Activated CD8-positive, alpha-beta memory T cell treated with anti-CD3 and anti-CD28 coated beads, Interleukin-2, amount 50 U/mL, for 24 hours (primary cell): ENCODE results near the gene TOP3B.

ENCODE experiments used
- DNase-seq: peaks from one replicate; pipeline ENCODE4 v3.0.0-alpha.2; 2020; ENCODE audit errors: extremely low read depth

TOP3B gene

DNA sequence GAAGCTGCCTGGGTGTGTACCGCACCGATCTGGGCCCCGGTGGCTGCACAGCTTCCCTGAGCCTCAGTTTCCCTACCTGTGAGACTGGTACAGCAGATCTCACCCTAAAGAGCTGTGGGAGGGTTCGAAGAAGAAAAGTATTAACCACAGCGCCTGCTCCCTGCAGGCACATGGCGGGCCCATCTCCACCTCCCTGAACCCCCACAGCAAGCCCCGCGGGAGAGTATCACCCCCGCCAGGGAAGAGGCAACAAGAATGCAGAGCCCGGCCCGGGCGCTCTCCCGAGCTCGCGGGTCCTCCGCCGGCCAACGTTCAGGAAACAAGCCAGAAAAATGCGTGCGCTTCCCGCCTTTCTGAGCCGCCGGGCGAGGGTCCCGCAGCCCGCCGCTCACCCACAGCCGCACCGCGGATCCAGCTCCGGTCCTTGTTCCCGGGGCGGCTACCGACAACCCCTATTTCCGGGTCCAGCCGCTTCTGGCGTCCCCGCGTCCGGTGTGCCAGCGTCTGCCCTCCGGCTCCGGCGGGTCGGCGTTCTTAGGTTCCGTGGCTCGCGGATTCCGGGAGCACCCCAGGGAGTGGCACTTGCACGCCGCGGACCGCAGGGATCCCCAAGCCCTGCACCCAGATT is at the start of gene TOP3B:
TSS of gene TOP3B (minus strand) at position 450 of the 628 bp plus-strand sequence. CDS start 7,078 bp downstream, outside the sequence.
- DNase-seq = peak; percentile 59

GRCh38 chr22:22031183-22031945 is 48.8 kb upstream of the TOP3B start:
- DNase-seq = no peak

GRCh38 chr22:22030493-22031182 is 48.1 kb upstream of the TOP3B start:
- no peak for DNase-seq

GRCh38 chr22:22027955-22028354 is 45.4 kb upstream of the TOP3B start:
- DNase-seq = no peak

DNA sequence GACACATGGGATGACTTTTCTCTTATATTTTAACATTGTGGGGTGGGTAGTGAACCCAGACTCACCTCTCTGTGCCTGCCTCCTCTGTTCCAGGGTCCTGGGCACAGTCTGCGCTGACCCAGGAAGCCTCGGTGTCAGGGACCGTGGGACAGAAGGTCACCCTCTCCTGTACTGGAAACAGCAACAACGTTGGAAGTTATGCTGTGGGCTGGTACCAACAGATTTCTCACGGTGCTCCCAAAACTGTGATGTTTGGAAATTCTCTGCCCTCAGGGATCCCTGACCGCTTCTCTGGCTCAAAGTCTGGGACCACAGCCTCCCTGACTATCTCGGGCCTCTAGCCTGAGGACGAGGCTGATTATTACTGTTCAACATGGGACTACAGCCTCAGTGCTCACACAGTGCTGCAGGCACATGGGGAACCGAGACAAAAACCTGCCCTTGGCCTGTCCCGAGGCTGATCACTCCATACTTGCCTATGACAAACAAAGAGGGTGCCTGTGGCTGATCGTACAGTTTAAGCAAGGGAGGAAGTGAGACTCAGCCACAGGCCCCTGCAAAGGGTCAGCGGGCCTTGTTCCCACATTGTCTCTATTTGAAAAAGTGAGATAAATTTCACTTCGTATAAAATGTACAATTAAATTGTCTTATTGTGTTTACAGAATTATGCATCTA is 43.7 kb upstream of the TOP3B start:
- no peak for DNase-seq

DNA sequence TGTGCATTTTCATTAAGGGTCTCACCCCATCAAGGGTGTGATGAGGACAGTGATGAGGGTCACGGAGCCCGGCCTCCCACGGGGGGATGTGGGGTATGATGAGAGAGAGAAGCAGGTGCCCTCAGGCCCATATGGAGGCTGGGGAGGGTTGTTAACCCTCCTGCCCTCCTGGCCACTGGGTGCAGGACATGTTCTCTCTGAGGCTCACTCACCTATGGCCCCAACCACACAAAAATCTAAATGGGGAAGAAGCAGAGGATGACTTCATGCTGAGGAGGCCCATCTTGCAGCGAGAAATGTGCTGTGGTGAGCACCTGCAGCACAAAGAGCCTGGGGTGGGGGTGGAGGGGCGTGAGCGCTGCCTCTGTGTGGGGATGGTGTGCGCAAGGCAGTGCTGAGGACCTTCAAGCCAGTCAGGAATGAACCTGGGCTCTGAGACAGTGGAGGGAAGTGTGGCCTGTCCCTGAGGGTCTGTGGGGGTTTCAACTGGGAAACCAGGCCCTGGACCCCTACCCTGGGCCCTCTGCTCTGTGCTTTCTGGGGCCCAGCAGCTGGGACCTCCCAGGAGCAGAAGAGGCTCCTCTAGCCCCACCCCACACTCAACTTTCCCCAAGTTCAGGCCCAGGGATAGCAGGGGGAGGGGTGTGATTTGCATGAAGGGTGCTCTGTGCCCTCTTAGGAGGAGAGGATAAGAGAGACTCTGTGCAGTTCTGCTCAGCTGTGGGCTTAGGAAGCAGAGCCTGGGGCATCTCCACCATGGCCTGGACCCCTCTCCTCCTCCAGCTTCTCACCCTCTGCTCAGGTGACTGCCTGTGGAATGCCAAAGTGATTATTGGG is 43.0 kb upstream of the TOP3B start:
- DNase-seq = no peak

DNA sequence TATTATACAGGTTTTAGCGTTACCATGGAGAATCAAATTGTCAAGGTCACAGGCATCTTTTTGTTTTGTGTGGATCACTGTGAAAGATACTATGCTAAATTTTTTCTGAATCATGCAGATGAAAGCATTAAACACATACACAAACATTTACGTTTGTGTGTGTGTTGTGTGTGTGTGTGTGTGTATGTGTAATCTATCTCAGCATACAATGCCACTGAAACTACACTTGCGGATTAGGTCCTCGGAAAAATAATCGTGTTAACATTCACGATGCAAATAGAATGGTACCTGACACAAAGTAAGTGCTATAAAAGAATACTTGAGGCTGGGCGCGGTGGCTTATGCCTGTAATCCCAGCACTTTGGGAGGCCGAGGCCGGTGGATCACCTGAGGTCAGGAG is 41.9 kb upstream of the TOP3B start:
- DNase-seq = no peak

DNA sequence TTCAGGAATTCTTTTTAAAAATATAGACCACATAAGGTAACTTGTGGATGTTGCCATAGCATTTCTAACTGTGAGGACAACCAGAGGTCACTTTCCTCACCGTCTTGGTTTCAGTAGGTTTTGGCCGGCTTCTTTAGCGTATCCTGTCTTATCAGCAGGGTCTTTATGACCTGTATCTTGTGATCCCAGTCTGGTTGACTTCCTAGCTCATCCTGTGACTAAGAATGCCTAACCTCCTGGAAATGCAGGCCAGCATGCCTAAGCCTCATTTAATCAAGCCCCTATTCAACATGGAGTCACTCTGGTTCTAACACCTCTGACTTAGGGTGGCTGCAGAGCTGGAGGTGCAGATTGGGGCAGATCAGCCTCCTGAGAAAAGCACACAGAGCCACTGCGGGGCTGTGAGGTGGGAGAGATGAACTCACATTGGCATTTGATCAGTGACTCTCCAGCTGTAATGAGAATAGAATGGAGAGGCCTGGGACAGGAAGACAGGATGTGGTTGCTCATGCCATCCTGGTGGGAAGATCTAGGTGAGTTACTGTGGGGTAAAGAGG is 41.1 kb upstream of the TOP3B start:
- DNase-seq = no peak

- DNase-seq = no peak
These were observed 40.5 kb upstream of the TOP3B start for GRCh38 chr22:22022947-22023534.

- no peak for DNase-seq
These were observed 39.8 kb upstream of the TOP3B start for GRCh38 chr22:22022255-22022840.

GRCh38 chr22:22021162-22021750 is 38.7 kb upstream of the TOP3B start:
- no peak for DNase-seq

GRCh38 chr22:22020425-22020852 is 37.9 kb upstream of the TOP3B start:
- DNase-seq = no peak

DNA sequence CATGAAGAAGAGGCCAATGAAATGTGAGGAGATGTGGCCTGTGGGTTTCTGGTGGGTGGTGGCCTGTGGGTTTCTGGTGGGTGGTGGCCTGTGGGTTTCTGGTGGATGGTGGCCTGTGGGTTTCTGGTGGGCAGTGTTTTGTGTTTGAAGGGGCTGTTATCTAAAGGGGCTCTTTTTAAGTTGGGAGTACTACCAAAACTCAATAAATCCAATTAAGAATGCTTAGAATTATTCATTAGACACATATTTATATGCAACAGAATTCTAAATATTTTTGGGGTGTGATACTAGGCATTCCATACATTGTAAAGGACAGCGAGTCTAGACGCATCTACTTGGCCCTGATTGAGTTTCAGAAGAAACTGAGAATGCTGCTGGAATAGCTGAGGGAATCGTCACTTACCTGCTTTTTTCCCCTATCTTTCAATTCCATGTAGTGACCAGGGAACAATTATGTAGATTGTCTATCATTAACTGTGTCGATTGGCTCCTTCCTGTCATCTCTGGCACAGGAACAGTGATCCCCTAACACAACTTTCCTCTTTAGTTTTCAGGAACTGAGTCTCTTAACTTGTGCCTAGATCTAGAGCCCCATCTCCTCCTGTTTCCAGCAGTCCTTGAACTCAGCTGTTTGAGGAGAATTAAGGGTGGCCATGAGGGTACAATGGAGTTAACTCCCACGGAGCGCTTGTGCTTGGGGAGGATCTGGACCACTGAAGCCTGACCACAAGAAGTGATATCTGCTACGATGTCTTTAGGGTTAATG is 37.3 kb upstream of the TOP3B start:
- DNase-seq = no peak

- no peak for DNase-seq
These were observed 36.5 kb upstream of the TOP3B start for GRCh38 chr22:22018825-22019658.

GRCh38 chr22:22015631-22016030 is 33.0 kb upstream of the TOP3B start:
- no peak for DNase-seq

DNA sequence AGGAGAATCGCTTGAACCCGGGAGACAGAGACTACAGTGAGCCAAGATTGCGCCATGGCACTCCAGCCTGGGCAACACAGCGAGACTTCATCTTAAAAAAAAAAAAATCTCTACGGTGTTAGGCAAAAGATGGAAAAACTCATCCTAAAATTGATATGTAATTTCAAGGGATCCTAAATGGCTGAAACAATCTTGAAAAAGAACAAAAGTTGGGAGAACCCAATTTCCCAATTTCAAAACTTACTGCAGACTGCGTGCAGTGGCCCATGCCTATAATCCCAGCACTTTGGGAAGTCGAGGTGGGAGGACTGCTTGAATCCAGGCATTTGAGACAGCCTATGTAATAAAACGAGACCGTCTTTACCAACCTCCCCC is 31.7 kb upstream of the TOP3B start:
- no peak for DNase-seq

DNA sequence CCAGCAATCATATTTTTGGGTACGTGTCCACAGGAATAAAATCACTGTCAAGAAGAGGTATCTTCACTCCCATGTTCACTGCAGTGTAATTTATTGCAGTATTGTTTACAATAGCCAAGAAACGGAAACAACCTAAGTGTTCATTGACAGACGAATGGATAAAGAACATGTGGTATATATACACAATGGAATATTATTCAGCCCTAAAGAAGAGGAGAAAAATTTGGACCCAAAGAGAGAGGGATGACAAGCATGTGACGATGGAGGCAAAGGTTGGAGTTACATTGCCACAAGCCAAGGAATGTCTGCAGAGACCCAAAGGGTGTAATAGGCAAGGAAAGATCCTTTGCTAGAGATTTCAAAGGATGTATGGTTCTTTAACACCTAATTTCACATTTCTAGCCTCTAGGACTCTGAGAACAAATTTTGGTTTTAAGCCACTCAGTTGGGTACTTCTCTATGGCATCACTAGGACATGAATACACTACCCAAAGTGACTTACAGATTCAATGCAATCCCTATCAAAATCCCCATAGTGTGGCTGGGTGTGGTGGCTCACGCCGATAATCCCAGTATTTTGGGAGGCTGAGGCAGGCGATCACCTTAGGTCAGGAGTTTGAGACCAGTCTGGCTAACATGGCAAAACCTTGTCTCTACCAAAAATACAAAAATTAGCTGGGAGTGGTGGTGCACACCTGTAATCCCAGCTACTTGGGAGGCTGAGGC is 31.1 kb upstream of the TOP3B start:
- DNase-seq = no peak

- DNase-seq = no peak
These were observed 29.4 kb upstream of the TOP3B start for GRCh38 chr22:22011964-22012363.
